ENCODE measurements around the gene SDK2. TPM values are rescaled to one million over a fixed set of nuclear protein-coding genes. Genes with fewer than 3 reads are reported as not detected.

SDK2 gene
- total RNA-seq, 1 donor from 2014 or later: 31.8 TPM

DNA sequence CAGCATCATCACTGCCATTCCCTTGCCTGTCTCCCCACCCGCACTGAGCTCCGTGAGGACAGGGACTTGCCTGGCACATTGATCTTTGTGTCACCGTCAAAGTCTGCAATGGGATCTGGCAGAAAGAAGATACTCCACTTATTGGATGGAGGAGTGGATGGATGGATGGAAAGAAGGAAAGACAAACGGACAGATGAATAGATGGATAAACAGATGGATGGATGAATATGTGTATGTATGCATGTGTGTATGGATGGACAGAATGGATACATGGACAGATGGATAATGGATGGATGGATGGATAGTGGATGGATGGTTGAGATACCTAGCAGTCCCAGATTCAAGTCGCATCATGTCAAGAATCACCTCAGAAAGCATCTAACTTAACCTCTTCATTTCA is 99.9 kb downstream of the SDK2 start:
- H3K4me3 Mint-ChIP-seq: no peak overlapping the region
- TF ChIP-seq, protein P1, sequence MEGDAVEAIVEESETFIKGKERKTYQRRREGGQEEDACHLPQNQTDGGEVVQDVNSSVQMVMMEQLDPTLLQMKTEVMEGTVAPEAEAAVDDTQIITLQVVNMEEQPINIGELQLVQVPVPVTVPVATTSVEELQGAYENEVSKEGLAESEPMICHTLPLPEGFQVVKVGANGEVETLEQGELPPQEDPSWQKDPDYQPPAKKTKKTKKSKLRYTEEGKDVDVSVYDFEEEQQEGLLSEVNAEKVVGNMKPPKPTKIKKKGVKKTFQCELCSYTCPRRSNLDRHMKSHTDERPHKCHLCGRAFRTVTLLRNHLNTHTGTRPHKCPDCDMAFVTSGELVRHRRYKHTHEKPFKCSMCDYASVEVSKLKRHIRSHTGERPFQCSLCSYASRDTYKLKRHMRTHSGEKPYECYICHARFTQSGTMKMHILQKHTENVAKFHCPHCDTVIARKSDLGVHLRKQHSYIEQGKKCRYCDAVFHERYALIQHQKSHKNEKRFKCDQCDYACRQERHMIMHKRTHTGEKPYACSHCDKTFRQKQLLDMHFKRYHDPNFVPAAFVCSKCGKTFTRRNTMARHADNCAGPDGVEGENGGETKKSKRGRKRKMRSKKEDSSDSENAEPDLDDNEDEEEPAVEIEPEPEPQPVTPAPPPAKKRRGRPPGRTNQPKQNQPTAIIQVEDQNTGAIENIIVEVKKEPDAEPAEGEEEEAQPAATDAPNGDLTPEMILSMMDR (IDR thresholded peaks at IDR 0.05; ENCODE audit: unreplicated experiment): no peak
- no peaks in the 10 kb centered on the region for H3K27me3 Mint-ChIP-seq (ENCODE audit: low read depth)
- DNase-seq (ENCODE audit: low spot score in 2 of 2, unreplicated experiment in 2 of 2): no peak
- H3K4me1 Mint-ChIP-seq: peaks cover 13% of the 10 kb centered on the region
- H3K9me3 Mint-ChIP-seq: no peaks in the 10 kb centered on the region
- no peaks in the 10 kb centered on the region for H3K36me3 Mint-ChIP-seq
- H3K27ac Mint-ChIP-seq: no peak overlapping the region

DNA sequence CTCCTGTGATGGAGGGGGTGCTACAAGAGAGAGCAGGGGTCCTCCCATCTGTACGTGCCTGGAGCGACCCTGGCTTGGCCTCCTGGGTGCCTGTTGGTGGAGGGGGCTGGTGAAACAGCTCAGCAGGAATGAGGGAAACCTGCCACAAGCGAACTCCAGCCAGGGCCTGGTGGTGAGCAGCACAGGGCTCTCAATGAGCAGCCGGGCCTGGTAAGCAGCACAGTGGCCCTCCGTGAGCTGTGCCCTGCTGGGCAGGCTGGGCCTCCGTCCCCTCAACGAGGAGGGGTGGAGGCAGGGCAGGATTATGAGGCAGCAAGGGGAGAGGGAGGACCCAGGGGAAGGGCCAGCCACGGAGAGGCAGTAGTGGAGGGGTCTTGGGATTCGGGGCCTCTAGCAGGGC is 101.9 kb downstream of the SDK2 start:
- Mint-ChIP-seq H3K27me3 (ENCODE audit: low read depth) (no peaks in the 10 kb centered on the region), H3K36me3 (no peaks in the 10 kb centered on the region), H3K4me1 (peaks cover 23% of the 10 kb centered on the region), H3K27ac (no peak overlapping the region), H3K9me3 (no peaks in the 10 kb centered on the region), H3K4me3 (no peak overlapping the region)
- DNase-seq (ENCODE audit: low spot score in 2 of 2, unreplicated experiment in 2 of 2): no peak
- TF ChIP-seq, protein P1 (IDR thresholded peaks at IDR 0.05; ENCODE audit: unreplicated experiment): no peak

DNA sequence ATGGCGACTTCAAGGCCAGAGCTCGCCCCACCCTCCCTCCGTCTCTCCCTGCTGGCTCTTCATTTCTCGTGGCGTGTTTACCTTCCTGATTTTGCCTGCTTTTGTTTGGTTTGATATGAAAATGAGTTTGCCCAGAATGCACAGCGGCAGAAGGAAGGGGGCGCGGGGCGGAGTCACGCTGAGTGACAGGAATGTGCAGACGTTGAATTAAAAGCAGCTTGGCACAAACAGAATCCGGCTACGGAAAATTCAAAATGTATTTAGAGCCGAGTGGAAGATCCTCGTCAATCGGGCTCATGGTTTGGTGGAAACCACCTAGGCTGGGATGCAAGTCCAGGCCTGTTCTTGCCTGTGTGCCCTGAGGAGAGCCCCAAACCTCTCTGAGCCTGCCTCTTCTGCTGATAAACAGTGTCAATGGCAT is 102.7 kb downstream of the SDK2 start:
- TF ChIP-seq, protein P1 (IDR thresholded peaks at IDR 0.05; ENCODE audit: unreplicated experiment): no peak
- no peak for DNase-seq (ENCODE audit: low spot score in 2 of 2, unreplicated experiment in 2 of 2)
- peaks cover 25% of the 10 kb centered on the region for H3K4me1 Mint-ChIP-seq
- H3K4me3 Mint-ChIP-seq: no peak overlapping the region
- H3K27ac Mint-ChIP-seq: no peak overlapping the region
- no peaks in the 10 kb centered on the region for H3K9me3 Mint-ChIP-seq
- H3K27me3 Mint-ChIP-seq (ENCODE audit: low read depth): no peaks in the 10 kb centered on the region
- no peaks in the 10 kb centered on the region for H3K36me3 Mint-ChIP-seq

DNA sequence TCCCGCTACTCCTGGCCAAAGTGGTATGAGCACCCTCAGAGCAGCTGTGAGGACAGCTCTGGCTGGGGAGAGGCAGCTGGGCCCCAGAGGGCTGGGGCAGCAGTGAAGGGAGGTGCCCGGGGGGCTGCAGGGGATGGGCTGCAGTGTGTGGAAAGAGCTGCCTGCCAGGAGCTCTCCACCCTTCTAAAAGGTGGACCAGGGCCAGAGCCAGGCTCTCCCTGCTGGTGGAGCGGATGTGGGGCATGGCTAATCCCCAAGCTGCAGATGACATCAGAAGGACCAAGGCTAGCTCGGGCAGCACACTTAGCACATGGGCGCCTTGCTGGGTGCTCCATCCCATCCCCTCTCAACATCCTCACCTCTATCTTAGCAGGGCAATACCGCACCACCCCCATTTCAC is 103.1 kb downstream of the SDK2 start:
- Mint-ChIP-seq H3K27me3 (ENCODE audit: low read depth) (no peaks in the 10 kb centered on the region), H3K27ac (no peak overlapping the region), H3K4me3 (no peak overlapping the region), H3K36me3 (no peaks in the 10 kb centered on the region), H3K4me1 (peaks cover 27% of the 10 kb centered on the region), H3K9me3 (no peaks in the 10 kb centered on the region)
- DNase-seq (ENCODE audit: low spot score in 2 of 2, unreplicated experiment in 2 of 2): no peak
- TF ChIP-seq, protein P1 (IDR thresholded peaks at IDR 0.05; ENCODE audit: unreplicated experiment): no peak

DNA sequence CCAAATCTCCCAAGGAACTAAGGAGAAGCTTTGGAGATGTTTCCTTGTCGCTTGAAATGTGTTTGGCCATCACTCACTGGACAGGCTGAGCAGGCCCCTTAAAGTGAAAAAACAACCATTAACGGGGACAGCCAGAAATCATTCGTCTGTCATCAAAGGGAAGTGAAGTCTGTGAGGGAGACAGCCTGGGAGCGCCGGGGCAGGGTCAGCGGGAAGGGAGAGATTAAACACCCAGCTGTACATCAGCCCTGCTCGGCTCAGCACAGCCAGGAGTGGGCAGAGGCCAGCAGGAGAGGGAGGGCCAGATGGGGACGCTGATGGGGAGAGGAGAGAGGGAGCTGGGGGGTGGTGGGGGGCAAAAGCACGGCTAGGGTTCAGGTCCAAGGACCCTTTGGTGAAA is 105.1 kb downstream of the SDK2 start:
- TF ChIP-seq, protein P1 (IDR thresholded peaks at IDR 0.05; ENCODE audit: unreplicated experiment): no peak
- DNase-seq (ENCODE audit: low spot score in 2 of 2, unreplicated experiment in 2 of 2): no peak
- no peaks in the 10 kb centered on the region for H3K27me3 Mint-ChIP-seq (ENCODE audit: low read depth)
- H3K4me1 Mint-ChIP-seq: peaks cover 27% of the 10 kb centered on the region
- H3K4me3 Mint-ChIP-seq: no peak overlapping the region
- no peaks in the 10 kb centered on the region for H3K9me3 Mint-ChIP-seq
- H3K36me3 Mint-ChIP-seq: no peaks in the 10 kb centered on the region
- H3K27ac Mint-ChIP-seq: no peak overlapping the region

DNA sequence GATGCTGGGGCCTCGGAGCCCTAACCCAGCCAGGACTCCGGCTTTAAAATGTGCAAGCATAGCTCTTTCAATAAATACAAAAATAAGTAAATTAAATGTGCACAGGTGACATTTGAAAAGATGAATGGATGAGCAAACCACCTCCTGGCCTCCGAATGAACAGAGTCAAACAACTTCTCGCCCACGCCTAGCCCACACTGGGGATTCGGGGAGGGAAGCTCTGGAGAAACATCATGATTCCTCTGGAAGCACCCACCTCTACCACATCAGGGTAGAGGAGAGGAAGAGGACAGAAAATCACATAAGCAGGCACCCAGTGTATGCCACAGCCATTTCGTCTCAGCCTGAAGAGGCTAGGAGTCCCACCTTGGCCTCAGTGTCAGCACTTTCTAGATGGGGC is 105.8 kb downstream of the SDK2 start:
- no peak overlapping the region for H3K4me3 Mint-ChIP-seq
- TF ChIP-seq, protein P1 (IDR thresholded peaks at IDR 0.05; ENCODE audit: unreplicated experiment): no peak
- no peak for DNase-seq (ENCODE audit: low spot score in 2 of 2, unreplicated experiment in 2 of 2)
- H3K9me3 Mint-ChIP-seq: no peaks in the 10 kb centered on the region
- H3K27me3 Mint-ChIP-seq (ENCODE audit: low read depth): no peaks in the 10 kb centered on the region
- no peaks in the 10 kb centered on the region for H3K36me3 Mint-ChIP-seq
- H3K27ac Mint-ChIP-seq: no peak overlapping the region
- H3K4me1 Mint-ChIP-seq: peaks cover 32% of the 10 kb centered on the region

All from mesothelial cell of epicardium (in vitro differentiated cells).